Heart left ventricle (tissue), 13 donors: ENCODE results near the gene AKIP1.

Source experiments
- POLR2A ChIP-seq, 2 donors: fragments of 450-650 bp; IDR thresholded peaks; one replicate each; pipeline ENCODE4 v1.6.1; 2017; ENCODE audit warnings: antibody characterized with exemption in 2 of 2, mild to moderate bottlenecking in 2 of 2, moderate library complexity in 2 of 2
- TF ChIP-seq, protein P1 (sequence below), 12 donors: fragments of 200-600 bp; sonication (generic) in 4 of 12; IDR thresholded peaks; one replicate each; pipeline versions ENCODE4 v1.5.0 to v1.8.0; 2018 to 2022; ENCODE audit warnings: antibody characterized with exemption in 12 of 12, mild to moderate bottlenecking in 5 of 12
- donor health status: ischemic (EF 13 %, LVEDD 7.1; RV severe dilation, severe dysfunction).
- donor health status: DM: no; HTN: yes; CAD: no.
- donor health status: DM: no; HTN: no; CAD: no.
- donor health status: ischemic (EF 25% LVEDD 6.9; RV normal size, moderate dysfunction).
- donor health status: ischemic (EF 25% LVEDD 5.7; RV mildly dilated, moderate dysfunction).
- donor health status: ischemic (EF 35%, LVEDD 5.7; RV mildly dilated, moderate dysfunction).
- donor health status: nonischemic (EF 11% LVEDD 7.7; RV severe dilation, severe dysfunction).
- donor health status: DM: yes; HTN: yes; CAD: no.
- donor health status: PGD.
- donor health status: ischemic (EF 29% LVEDD 5.4; RV normal size, mild dysfunction).
- donor health status: nonischemic (EF 23%, LVEDD 6.1; RV moderate dilation, normal function).

DNA sequence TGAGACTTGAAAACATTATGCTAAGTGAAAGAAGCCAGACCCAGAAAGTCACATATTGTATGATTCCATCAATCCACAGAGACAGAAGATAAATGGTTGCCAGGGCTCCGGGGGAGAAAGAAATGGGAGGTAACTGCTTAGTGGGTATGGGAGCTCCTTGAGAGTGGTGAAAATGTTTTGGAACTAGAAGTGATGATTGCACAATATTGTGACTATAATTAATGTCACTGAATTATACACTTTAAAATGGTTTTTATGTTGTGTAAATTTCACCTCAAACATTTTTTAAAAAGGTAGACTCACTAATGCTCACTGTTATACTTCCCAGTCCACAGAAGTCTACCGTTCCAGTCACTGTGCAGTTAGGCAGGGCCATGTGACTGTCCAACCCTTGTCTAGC, 32.2 kb upstream of the AKIP1 start:
- TF ChIP-seq, protein P1, sequence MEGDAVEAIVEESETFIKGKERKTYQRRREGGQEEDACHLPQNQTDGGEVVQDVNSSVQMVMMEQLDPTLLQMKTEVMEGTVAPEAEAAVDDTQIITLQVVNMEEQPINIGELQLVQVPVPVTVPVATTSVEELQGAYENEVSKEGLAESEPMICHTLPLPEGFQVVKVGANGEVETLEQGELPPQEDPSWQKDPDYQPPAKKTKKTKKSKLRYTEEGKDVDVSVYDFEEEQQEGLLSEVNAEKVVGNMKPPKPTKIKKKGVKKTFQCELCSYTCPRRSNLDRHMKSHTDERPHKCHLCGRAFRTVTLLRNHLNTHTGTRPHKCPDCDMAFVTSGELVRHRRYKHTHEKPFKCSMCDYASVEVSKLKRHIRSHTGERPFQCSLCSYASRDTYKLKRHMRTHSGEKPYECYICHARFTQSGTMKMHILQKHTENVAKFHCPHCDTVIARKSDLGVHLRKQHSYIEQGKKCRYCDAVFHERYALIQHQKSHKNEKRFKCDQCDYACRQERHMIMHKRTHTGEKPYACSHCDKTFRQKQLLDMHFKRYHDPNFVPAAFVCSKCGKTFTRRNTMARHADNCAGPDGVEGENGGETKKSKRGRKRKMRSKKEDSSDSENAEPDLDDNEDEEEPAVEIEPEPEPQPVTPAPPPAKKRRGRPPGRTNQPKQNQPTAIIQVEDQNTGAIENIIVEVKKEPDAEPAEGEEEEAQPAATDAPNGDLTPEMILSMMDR (IDR thresholded peaks at IDR 0.05), result no peak
- TF ChIP-seq POLR2A (IDR thresholded peaks at IDR 0.05), result no peak
